Neural cell (in vitro differentiated cells): ENCODE data around the gene IDUA. TPM values are rescaled to one million over a fixed set of nuclear protein-coding genes. Genes with fewer than 3 reads are reported as not detected.
"Not testable (repeated sequence)": the region's sequence is repeated elsewhere in the genome, so short reads cannot be mapped to it uniquely, and the experiment has no call there.

Source experiments
- H2AFZ ChIP-seq: fragments of 200-600, 300-800 bp; sonication (generic), shearing (Covaris generic); 2 replicates; pipeline ENCODE4 v1.6.0; 2014; ENCODE audit warnings: low read depth, mild to moderate bottlenecking, antibody characterized with exemption, low read length, moderate library complexity
- H3F3A ChIP-seq: fragments of 200-600 bp; shearing (Covaris generic); 2 replicates; pipeline ENCODE4 v1.6.1; 2016; ENCODE audit warnings: mild to moderate bottlenecking, moderate library complexity, mixed read lengths, antibody characterized with exemption, low read length; ENCODE audit not compliant: insufficient read depth, poor library complexity, severe bottlenecking
- H3K27ac ChIP-seq: fragments of 200-600, 300-800 bp; sonication (generic), shearing (Covaris generic); 2 replicates; pipeline ENCODE4 v1.5.1; 2014; ENCODE audit warnings: mild to moderate bottlenecking, low read length, moderate library complexity
- H3K27me3 ChIP-seq: fragments of 300-800, 200-600 bp; sonication (generic), shearing (Covaris generic); 2 replicates; pipeline ENCODE4 v1.6.0; 2014; ENCODE audit warnings: mild to moderate bottlenecking, low read depth, low read length, moderate library complexity; ENCODE audit not compliant: insufficient read depth
- H3K36me3 ChIP-seq: fragments of 300-800, 200-600 bp; sonication (generic), shearing (Covaris generic); 2 replicates; pipeline ENCODE4 v1.5.1; 2014; ENCODE audit warnings: mild to moderate bottlenecking, antibody characterized with exemption, low read length, moderate library complexity; ENCODE audit not compliant: insufficient read depth
- H3K4me2 ChIP-seq: fragments of 300-800, 200-600 bp; sonication (generic), shearing (Covaris generic); 2 replicates; pipeline ENCODE4 v1.6.0; 2014; ENCODE audit warnings: mild to moderate bottlenecking, low read length
- H3K4me3 ChIP-seq: fragments of 300-800, 200-600 bp; sonication (generic), shearing (Covaris generic); 2 replicates; pipeline ENCODE4 v1.5.1; 2014; ENCODE audit warnings: mild to moderate bottlenecking, low read length, moderate library complexity
- H3K79me2 ChIP-seq: fragments of 200-600 bp; shearing (Covaris generic); replicated peaks from 2 replicates; pipeline ENCODE4 v1.6.0; 2014; ENCODE audit warnings: mild to moderate bottlenecking, low read length, moderate library complexity; ENCODE audit not compliant: insufficient read depth
- H3K9ac ChIP-seq: fragments of 300-800, 200-600 bp; sonication (generic), shearing (Covaris generic); 2 replicates; pipeline ENCODE4 v1.6.1; 2016; ENCODE audit warnings: mild to moderate bottlenecking, low read length, mixed read lengths
- H3K9me2 ChIP-seq: fragments of 200-600 bp; shearing (Covaris generic); 2 replicates; pipeline ENCODE4 v1.6.1; 2016; ENCODE audit warnings: mild to moderate bottlenecking, low read length, mixed read lengths; ENCODE audit not compliant: insufficient read depth
- H3K9me3 ChIP-seq: fragments of 200-600, 300-800 bp; sonication (generic), shearing (Covaris generic); 2 replicates; pipeline ENCODE4 v1.6.1; 2016; ENCODE audit warnings: mild to moderate bottlenecking, mixed run types, low read length, moderate library complexity, mixed read lengths
- H4K20me1 ChIP-seq: fragments of 200-600 bp; shearing (Covaris generic); 2 replicates; pipeline ENCODE4 v1.6.1; 2016; ENCODE audit warnings: mild to moderate bottlenecking, mixed run types; ENCODE audit not compliant: insufficient read depth
- EP300 ChIP-seq: fragments of 450-650 bp; conservative IDR thresholded peaks from 2 replicates; pipeline ENCODE4 v1.6.1; 2014; ENCODE audit warnings: antibody characterized with exemption, mild to moderate bottlenecking, moderate library complexity; ENCODE audit not compliant: poor library complexity, severe bottlenecking
- EZH2 ChIP-seq: fragments of 200-600, 300-800 bp; shearing (Covaris generic), sonication (generic); IDR thresholded peaks from 2 replicates; pipeline ENCODE4 v1.6.1; 2014; ENCODE audit warnings: antibody characterized with exemption, low read length, borderline replicate concordance, mild to moderate bottlenecking; ENCODE audit not compliant: insufficient read depth, poor library complexity, severe bottlenecking
- MXI1 ChIP-seq: fragments of 450-650 bp; conservative IDR thresholded peaks from 2 replicates; pipeline ENCODE4 v1.6.1; 2014; ENCODE audit warnings: antibody characterized with exemption, mild to moderate bottlenecking; ENCODE audit not compliant: poor library complexity, severe bottlenecking
- POLR2AphosphoS5 ChIP-seq: IDR thresholded peaks from 2 replicates; pipeline ENCODE4 v1.6.1; 2012
- RAD21 ChIP-seq: fragments of 450-650 bp; conservative IDR thresholded peaks from 2 replicates; pipeline ENCODE4 v1.6.1; 2014; ENCODE audit warnings: antibody characterized with exemption, mild to moderate bottlenecking, moderate library complexity
- SMC3 ChIP-seq: fragments of 450-650 bp; conservative IDR thresholded peaks from 2 replicates; pipeline ENCODE4 v1.6.1; 2014; ENCODE audit warnings: antibody characterized with exemption, mild to moderate bottlenecking, moderate library complexity; ENCODE audit not compliant: poor library complexity
- TAF1 ChIP-seq: IDR thresholded peaks from 2 replicates; pipeline ENCODE4 v1.6.1; 2012; ENCODE audit warnings: low read depth
- polyA plus RNA-seq: library from polyadenylated mRNA; depleted of rRNA; stranded (reverse); fragments of >200 nt; gene quantifications from 2 replicates; pipeline ENCODE4 v1.2.3, GENCODE V29; 2014
- TF ChIP-seq, protein P1 (sequence below): IDR thresholded peaks from 2 replicates; pipeline ENCODE4 v1.6.1; 2012; ENCODE audit warnings: borderline replicate concordance
- TF ChIP-seq, protein P2 (sequence below): fragments of 450-650 bp; IDR thresholded peaks from 2 replicates; pipeline ENCODE4 v1.5.1; 2014; ENCODE audit warnings: antibody characterized with exemption, mild to moderate bottlenecking, moderate library complexity; ENCODE audit not compliant: poor library complexity, severe bottlenecking

The IDUA gene
- polyA plus RNA-seq, 1 donor from 2014 or later = 12.7 TPM

- H3K36me3 ChIP-seq = no peaks in the 10 kb centered on the region
- H3K9me3 ChIP-seq = peaks cover 4% of the 10 kb centered on the region
- no peak overlapping the region for H3K4me3 ChIP-seq
- H3K79me2 ChIP-seq = no peaks in the 10 kb centered on the region
- no peak overlapping the region for H2AFZ ChIP-seq
- peaks cover 43% of the 10 kb centered on the region for H3K27me3 ChIP-seq
- no peaks in the 10 kb centered on the region for H4K20me1 ChIP-seq
- H3K27ac ChIP-seq = no peak overlapping the region
- no peak overlapping the region for H3K4me2 ChIP-seq
- no peaks in the 10 kb centered on the region for H3K9me2 ChIP-seq
- H3K9ac ChIP-seq = no peak overlapping the region
- no peaks in the 10 kb centered on the region for H3F3A ChIP-seq
- TF ChIP-seq TAF1 (no peak), MXI1 (no peak), RAD21 (no peak), EP300 (no peak), POLR2AphosphoS5 (no peak), SMC3 (no peak), EZH2 (no peak)
- TF ChIP-seq, protein P1, sequence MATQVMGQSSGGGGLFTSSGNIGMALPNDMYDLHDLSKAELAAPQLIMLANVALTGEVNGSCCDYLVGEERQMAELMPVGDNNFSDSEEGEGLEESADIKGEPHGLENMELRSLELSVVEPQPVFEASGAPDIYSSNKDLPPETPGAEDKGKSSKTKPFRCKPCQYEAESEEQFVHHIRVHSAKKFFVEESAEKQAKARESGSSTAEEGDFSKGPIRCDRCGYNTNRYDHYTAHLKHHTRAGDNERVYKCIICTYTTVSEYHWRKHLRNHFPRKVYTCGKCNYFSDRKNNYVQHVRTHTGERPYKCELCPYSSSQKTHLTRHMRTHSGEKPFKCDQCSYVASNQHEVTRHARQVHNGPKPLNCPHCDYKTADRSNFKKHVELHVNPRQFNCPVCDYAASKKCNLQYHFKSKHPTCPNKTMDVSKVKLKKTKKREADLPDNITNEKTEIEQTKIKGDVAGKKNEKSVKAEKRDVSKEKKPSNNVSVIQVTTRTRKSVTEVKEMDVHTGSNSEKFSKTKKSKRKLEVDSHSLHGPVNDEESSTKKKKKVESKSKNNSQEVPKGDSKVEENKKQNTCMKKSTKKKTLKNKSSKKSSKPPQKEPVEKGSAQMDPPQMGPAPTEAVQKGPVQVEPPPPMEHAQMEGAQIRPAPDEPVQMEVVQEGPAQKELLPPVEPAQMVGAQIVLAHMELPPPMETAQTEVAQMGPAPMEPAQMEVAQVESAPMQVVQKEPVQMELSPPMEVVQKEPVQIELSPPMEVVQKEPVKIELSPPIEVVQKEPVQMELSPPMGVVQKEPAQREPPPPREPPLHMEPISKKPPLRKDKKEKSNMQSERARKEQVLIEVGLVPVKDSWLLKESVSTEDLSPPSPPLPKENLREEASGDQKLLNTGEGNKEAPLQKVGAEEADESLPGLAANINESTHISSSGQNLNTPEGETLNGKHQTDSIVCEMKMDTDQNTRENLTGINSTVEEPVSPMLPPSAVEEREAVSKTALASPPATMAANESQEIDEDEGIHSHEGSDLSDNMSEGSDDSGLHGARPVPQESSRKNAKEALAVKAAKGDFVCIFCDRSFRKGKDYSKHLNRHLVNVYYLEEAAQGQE = no peak
- TF ChIP-seq, protein P2, sequence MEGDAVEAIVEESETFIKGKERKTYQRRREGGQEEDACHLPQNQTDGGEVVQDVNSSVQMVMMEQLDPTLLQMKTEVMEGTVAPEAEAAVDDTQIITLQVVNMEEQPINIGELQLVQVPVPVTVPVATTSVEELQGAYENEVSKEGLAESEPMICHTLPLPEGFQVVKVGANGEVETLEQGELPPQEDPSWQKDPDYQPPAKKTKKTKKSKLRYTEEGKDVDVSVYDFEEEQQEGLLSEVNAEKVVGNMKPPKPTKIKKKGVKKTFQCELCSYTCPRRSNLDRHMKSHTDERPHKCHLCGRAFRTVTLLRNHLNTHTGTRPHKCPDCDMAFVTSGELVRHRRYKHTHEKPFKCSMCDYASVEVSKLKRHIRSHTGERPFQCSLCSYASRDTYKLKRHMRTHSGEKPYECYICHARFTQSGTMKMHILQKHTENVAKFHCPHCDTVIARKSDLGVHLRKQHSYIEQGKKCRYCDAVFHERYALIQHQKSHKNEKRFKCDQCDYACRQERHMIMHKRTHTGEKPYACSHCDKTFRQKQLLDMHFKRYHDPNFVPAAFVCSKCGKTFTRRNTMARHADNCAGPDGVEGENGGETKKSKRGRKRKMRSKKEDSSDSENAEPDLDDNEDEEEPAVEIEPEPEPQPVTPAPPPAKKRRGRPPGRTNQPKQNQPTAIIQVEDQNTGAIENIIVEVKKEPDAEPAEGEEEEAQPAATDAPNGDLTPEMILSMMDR = no peak
Measured at GRCh38 chr4:998096-998691, 11.3 kb downstream of the IDUA start.

DNA sequence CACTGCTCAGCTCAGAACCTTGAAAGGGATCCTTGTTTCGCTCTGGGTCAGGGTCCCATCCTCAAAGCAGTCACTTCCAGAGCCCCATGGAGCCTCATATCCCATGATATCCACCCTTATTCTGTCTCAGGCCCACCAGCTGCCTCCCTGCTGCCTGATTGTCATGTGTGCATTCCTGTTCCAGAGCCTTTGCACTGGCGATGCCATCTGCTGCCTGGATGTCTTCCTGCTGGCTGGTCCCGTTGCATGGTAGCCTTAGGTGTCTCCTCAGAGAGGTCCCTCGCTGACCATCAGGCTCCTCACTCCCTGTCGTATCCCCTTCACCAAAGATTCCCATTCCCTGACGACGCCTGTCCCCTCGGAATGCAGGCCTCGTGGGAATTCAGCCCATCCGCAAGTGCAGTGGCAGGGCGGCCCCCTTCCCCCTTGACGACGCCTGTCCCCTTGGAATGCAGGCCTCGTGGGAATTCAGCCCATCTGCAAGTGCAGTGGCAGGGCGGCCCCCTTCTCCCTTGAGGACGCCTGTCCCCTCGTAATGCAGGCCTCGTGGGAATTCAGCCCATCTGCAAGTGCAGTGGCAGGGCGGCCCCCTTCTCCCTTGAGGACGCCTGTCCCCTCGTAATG, 12.5 kb downstream of the IDUA start:
- not testable (repeated sequence) for H2AFZ ChIP-seq, H3K4me3 ChIP-seq, H3F3A ChIP-seq, H3K9me2 ChIP-seq, H3K27ac ChIP-seq, H4K20me1 ChIP-seq, H3K36me3 ChIP-seq, H3K79me2 ChIP-seq, H3K4me2 ChIP-seq, H3K9ac ChIP-seq, H3K9me3 ChIP-seq
- H3K27me3 ChIP-seq = peaks cover 55% of the 10 kb centered on the region
